GM12865 (cell line): ENCODE data around the gene IFT80.

Source experiments
- DNase-seq: peaks from one replicate; pipeline ENCODE4 v3.0.0; 2010; ENCODE audit warnings: low read depth
- H3K4me3 ChIP-seq: 2 replicates; pipeline ENCODE4 v1.5.1; 2011; ENCODE audit warnings: mild to moderate bottlenecking, low read depth, low read length, control low read depth
- TF ChIP-seq, protein P1 (sequence below): IDR thresholded peaks from 2 replicates; pipeline ENCODE4 v1.5.1; 2011; ENCODE audit warnings: low read length, control low read depth, low read depth, inconsistent platforms; ENCODE audit not compliant: insufficient read depth; ENCODE audit errors: missing control alignments

The IFT80 gene

DNA sequence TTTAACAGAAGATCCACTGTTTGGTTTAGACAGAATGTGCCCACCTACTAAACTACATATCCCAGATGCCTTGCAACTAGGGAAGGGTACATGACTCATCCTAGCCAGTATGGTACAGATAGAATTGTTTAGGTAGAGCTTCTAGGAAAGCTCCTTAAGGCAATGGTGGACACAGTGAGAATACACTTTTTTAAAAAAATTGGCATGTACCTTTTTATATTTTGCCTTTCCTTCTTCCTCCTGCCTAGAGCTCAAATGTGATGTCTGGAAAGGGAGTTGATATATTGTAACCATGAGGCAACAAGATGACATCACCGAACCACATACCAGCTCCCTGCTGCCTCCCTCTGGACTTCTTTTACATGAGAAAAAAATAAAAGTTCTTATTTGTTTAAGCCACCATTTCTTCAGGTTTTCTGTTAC is 188.2 kb downstream of the IFT80 start:
- no peak overlapping the region for H3K4me3 ChIP-seq
- TF ChIP-seq, protein P1, sequence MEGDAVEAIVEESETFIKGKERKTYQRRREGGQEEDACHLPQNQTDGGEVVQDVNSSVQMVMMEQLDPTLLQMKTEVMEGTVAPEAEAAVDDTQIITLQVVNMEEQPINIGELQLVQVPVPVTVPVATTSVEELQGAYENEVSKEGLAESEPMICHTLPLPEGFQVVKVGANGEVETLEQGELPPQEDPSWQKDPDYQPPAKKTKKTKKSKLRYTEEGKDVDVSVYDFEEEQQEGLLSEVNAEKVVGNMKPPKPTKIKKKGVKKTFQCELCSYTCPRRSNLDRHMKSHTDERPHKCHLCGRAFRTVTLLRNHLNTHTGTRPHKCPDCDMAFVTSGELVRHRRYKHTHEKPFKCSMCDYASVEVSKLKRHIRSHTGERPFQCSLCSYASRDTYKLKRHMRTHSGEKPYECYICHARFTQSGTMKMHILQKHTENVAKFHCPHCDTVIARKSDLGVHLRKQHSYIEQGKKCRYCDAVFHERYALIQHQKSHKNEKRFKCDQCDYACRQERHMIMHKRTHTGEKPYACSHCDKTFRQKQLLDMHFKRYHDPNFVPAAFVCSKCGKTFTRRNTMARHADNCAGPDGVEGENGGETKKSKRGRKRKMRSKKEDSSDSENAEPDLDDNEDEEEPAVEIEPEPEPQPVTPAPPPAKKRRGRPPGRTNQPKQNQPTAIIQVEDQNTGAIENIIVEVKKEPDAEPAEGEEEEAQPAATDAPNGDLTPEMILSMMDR = peak; percentile 21
- DNase-seq = peak; percentile 44

DNA sequence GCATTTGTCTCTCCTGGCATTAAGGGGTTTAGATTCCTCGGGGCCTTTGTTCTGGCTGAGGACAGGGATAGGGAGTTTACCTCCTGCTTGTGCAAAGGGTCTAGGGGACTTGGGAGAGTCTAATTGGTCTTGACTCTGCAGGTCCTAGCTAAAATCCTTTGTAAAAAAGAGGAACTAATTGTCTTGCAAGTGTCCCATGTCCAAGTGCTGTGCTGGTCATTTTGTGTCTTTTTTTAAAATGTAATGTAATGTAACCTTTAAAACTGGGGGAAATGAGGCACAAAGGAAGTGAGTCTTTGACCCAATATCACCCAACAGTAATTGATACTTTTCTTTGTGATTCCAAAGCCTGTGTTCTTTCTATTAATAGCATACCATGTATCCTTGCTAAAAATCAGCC is 188.7 kb downstream of the IFT80 start:
- no peak overlapping the region for H3K4me3 ChIP-seq
- TF ChIP-seq, protein P1 = no peak
- DNase-seq = no peak
